ENCODE results near the gene KRTAP4-16.
"Not testable (repeated sequence)": the region's sequence is repeated elsewhere in the genome, so short reads cannot be mapped to it uniquely, and the experiment has no call there.

The KRTAP4-16 gene

DNA sequence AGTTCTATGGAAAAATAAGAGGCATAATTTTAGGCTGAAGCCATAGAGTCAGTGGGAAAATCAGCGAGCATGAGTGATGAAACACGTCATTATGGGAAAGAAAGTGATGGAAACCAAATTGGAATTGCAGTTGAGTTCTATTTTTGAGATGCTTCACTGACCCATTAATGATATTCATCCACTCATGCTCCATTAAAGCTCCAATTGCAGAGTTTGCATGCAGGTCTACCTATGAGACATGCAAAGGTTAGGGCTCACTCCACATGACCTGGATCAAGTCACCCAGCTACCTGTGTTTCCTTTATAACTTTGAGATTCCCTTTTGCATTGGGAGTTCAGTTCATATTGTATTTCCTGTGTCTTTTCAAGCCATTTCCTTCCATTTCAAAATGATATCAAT, 28.3 kb downstream of the KRTAP4-16 start:
- POLR2A ChIA-PET, result no interaction called here
- CTCF ChIA-PET, result no interaction called here
- TF ChIP-seq, protein P1, sequence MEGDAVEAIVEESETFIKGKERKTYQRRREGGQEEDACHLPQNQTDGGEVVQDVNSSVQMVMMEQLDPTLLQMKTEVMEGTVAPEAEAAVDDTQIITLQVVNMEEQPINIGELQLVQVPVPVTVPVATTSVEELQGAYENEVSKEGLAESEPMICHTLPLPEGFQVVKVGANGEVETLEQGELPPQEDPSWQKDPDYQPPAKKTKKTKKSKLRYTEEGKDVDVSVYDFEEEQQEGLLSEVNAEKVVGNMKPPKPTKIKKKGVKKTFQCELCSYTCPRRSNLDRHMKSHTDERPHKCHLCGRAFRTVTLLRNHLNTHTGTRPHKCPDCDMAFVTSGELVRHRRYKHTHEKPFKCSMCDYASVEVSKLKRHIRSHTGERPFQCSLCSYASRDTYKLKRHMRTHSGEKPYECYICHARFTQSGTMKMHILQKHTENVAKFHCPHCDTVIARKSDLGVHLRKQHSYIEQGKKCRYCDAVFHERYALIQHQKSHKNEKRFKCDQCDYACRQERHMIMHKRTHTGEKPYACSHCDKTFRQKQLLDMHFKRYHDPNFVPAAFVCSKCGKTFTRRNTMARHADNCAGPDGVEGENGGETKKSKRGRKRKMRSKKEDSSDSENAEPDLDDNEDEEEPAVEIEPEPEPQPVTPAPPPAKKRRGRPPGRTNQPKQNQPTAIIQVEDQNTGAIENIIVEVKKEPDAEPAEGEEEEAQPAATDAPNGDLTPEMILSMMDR (IDR thresholded peaks at IDR 0.05; ENCODE audit: control extremely low read depth, extremely low read depth, low read depth, missing control alignments), result no peak
- DNase-seq (ENCODE audit: extremely low spot score), result no peak

DNA sequence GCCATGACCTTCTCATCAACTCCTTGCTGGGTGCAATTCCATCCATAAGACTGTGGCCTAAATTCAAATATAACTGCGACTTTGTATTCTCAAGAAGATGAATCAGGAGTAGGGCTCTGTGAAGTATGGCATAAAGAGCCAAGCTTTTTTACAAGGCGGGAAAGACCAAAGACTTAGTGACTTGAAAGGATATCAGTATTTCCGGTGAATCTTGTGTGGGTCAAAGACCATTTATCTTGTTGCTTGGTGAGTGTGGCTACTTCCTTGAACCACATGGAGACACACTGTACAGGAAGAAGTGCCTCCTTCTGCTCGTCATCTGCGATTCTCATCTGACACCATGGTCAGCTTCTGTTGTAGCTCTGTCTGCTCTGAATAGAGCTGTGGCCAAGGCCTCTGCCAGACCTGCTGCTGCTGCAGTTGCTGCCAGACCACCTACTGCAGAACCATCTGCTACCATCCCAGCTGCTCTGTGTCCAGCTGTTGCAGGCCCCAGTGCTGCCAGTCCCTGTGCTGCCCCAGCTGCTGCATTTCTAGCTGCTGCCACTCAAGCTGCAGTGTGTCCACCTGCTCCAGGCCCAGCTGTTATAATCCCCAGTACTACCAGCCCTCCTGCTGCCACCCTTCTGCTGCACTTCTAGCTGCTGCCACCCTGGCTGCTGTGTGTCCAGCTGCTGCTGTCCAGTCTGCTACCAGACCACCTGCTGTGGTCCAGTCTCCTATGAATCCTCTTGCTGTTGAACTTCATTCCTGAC, 30.2 kb downstream of the KRTAP4-16 start:
- ChIA-PET CTCF (interaction anchor here (0.8 kb wide), 1 partner anchor 23 kb away, joined by 3 read pairs; no protein-coding TSS in a partner anchor), POLR2A (no interaction called here)
- no peak for DNase-seq (ENCODE audit: extremely low spot score)
- TF ChIP-seq, protein P1 (IDR thresholded peaks at IDR 0.05; ENCODE audit: control extremely low read depth, extremely low read depth, low read depth, missing control alignments), result no peak

DNA sequence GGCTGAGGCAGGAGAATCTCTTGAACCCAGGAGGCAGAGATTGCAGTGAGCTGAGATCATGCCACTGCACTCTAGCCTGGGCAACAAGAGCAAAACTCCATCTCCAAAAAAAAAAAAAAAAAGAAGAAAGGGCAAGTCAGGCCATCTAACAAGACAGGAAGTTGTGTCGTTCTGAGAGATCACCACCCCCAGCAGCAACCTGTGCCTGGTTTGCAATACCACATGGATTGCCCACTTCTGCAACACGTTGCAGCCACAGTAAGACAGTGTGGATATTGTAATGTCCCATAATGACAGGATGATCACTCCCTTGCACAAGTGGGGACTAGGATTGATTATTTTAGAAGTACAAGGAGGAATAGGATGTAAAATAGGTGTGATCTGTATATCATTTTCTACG, 33.0 kb downstream of the KRTAP4-16 start:
- no peak for DNase-seq (ENCODE audit: extremely low spot score)
- CTCF ChIA-PET, result no interaction called here
- POLR2A ChIA-PET, result no interaction called here
- TF ChIP-seq, protein P1 (IDR thresholded peaks at IDR 0.05; ENCODE audit: control extremely low read depth, extremely low read depth, low read depth, missing control alignments), result no peak

DNA sequence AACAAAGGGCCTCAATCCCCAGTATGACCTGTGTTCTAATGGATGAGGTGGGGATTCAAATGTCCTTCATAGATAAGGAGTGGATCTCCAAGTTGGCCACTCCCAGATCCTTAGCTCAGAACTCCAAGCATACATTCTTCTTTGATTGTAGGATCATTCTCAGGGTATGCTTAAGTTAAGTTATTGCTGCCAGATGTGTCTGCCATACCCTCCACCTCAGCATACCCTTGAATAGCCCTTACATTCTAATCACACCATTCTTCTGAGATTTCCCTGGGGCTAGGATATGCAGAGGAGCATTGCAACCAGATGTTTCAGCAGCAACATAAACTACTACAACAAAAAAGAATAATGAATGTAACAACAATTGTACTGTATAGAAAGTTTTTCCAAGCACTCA, 34.7 kb downstream of the KRTAP4-16 start:
- ChIA-PET CTCF (no interaction called here), POLR2A (no interaction called here)
- TF ChIP-seq, protein P1 (IDR thresholded peaks at IDR 0.05; ENCODE audit: control extremely low read depth, extremely low read depth, low read depth, missing control alignments), result no peak
- no peak for DNase-seq (ENCODE audit: extremely low spot score)

DNA sequence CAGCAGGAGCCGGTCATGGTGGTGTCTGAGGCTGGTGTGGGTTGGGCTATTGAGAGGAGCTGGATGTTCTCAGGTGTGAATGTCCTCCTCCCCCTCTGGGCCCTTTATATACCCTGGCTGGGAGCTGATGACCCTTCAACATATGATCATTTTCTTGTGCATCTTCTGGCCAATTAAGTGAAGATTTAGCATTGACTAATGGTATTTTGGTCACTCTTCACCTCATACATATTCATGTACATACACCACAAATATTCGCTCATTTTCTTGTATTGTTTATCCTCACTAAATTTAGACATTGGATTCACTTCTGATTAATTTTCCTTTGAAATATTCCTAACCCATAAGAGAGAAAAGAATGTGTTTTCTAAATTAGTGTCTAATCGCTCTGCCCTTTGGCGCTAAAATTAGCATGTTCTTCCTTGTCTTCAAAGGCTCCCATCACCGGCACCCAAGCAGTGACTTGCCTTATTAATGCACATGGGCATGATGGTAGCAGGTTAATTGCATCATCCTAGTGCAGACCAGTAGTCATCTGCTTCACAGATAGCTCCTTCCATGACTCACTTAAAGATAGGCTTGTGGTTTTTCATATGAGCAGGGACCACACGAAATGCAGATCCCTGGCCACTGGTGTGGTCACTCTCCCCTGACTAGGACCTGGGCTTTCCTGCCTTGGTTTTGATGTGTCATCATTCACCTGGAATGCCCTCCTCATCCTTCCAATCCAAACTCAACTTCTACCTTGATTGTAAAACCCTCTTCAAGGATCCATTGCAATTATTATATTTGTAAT, 36.0 kb downstream of the KRTAP4-16 start, which contains the start of gene KRTAP2-4:
TSS of gene KRTAP2-4 (minus strand) at position 51 of the 796 bp plus-strand sequence. CDS start at position 17, 34 bp downstream.
- ChIA-PET POLR2A (no interaction called here), CTCF (no interaction called here)
- TF ChIP-seq, protein P1 (IDR thresholded peaks at IDR 0.05; ENCODE audit: control extremely low read depth, extremely low read depth, low read depth, missing control alignments), result no peak
- DNase-seq (ENCODE audit: extremely low spot score), result no peak

DNA sequence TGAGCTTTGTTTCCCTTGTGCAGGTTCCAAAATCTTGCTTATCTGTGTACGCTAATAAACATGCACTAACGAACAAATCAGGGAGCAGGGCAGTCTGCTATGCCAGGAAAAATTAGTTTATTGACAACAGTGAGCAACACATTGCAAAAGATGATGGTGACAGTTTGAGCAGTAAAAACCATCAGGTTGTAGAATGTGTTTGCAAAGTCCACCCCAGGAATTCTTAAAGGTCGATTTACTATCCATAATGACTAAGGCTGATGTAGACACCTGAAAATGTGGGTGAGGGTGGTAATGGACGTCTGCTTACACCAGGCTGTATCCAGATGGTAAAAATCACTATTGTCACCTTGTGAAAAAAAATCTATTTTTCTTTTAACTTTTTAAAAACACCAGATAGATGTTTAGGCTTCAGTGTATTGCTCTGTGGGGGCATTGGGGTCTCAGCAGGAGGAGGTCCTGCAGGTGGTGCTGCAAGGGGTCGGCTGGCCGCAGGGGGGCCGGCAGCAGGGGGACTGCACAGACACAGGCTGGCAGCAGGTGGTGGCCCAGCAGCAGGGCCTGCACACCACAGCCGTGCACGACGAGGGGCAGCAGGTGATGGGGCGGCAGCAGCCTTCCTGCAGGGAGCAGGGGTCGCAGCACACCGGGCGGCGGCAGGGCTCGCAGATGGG, 36.9 kb downstream of the KRTAP4-16 start:
- POLR2A ChIA-PET; CTCF ChIA-PET; DNase-seq (ENCODE audit: extremely low spot score): not testable (repeated sequence)
